Mesenchymal stem cell (in vitro differentiated cells and primary cell): ENCODE measurements around the gene C1QTNF7.

Source experiments
- DNase-seq: peaks from one replicate; pipeline ENCODE4 v3.0.0-alpha.2; 2013
- H2AFZ ChIP-seq: one replicate; pipeline ENCODE4 v1.6.1; 2013; ENCODE audit warnings: low read depth, mild to moderate bottlenecking, control low read depth, inconsistent platforms, low read length, moderate library complexity
- H2AK5ac ChIP-seq: 2 replicates; pipeline ENCODE4 v1.6.1; 2013; ENCODE audit warnings: low read length, moderate library complexity, mild to moderate bottlenecking, inconsistent platforms; ENCODE audit not compliant: severe bottlenecking
- H2BK120ac ChIP-seq: one replicate; pipeline ENCODE4 v1.6.1; 2013; ENCODE audit warnings: low read depth, mild to moderate bottlenecking, inconsistent platforms, low read length, moderate library complexity
- H2BK12ac ChIP-seq, 2 experiments: one replicate each; pipeline ENCODE4 v1.6.1; 2013; ENCODE audit warnings: inconsistent platforms in 2 of 2, low read length in 2 of 2, mild to moderate bottlenecking in 2 of 2, moderate library complexity in 2 of 2, control low read depth in 1 of 2
- H2BK15ac ChIP-seq: one replicate; pipeline ENCODE4 v1.6.1; 2013; ENCODE audit warnings: mild to moderate bottlenecking, low read depth, inconsistent platforms; ENCODE audit not compliant: poor library complexity, severe bottlenecking
- H2BK5ac ChIP-seq: 2 replicates; pipeline ENCODE4 v1.6.1; 2013; ENCODE audit warnings: low read depth, mild to moderate bottlenecking, low read length, control low read depth, inconsistent platforms; ENCODE audit not compliant: poor library complexity, severe bottlenecking
- H3K14ac ChIP-seq, 2 experiments: one replicate each; pipeline ENCODE4 v1.6.1; 2013; ENCODE audit warnings: inconsistent platforms in 2 of 2, low read length in 2 of 2, control low read depth in 1 of 2, mild to moderate bottlenecking in 1 of 2, moderate library complexity in 1 of 2
- H3K18ac ChIP-seq, 2 experiments: one replicate each; pipeline ENCODE4 v1.6.1; 2013; ENCODE audit warnings: inconsistent platforms in 2 of 2, low read length in 2 of 2, control low read depth in 1 of 2, low read depth in 1 of 2, mild to moderate bottlenecking in 1 of 2
- H3K23ac ChIP-seq, 2 experiments: one replicate each; pipeline ENCODE4 v1.6.1; 2013; ENCODE audit warnings: inconsistent platforms in 2 of 2, low read length in 2 of 2, mild to moderate bottlenecking in 2 of 2, moderate library complexity in 2 of 2, control low read depth in 1 of 2
- H3K27ac ChIP-seq: 2 replicates; pipeline ENCODE4 v1.5.1; 2013; ENCODE audit warnings: mild to moderate bottlenecking, moderate library complexity, low read length, control low read depth, inconsistent platforms; ENCODE audit not compliant: poor library complexity, severe bottlenecking
- H3K27me3 ChIP-seq, 2 experiments: 2 replicates each; pipeline versions ENCODE4 v1.6.1 to v1.7.0; 2013; ENCODE audit warnings: low read length in 2 of 2, mild to moderate bottlenecking in 2 of 2, moderate library complexity in 2 of 2, control low read depth in 1 of 2, inconsistent platforms in 1 of 2; ENCODE audit not compliant: control insufficient read depth in 1 of 2, insufficient read depth in 1 of 2
- H3K36me3 ChIP-seq, 2 experiments: 2 replicates each; pipeline versions ENCODE4 v1.6.1 to v1.7.0; 2013; ENCODE audit warnings: low read length in 2 of 2, control low read depth in 1 of 2, inconsistent platforms in 1 of 2, low read depth in 1 of 2, mild to moderate bottlenecking in 1 of 2; ENCODE audit not compliant: insufficient read depth in 2 of 2, control insufficient read depth in 1 of 2
- H3K4ac ChIP-seq, 2 experiments: one replicate each; pipeline ENCODE4 v1.6.1; 2013; ENCODE audit warnings: inconsistent platforms in 2 of 2, low read length in 2 of 2, mild to moderate bottlenecking in 2 of 2, moderate library complexity in 2 of 2, control low read depth in 1 of 2, low read depth in 1 of 2
- H3K4me1 ChIP-seq: 2 replicates; pipeline ENCODE4 v1.6.1; 2013; ENCODE audit warnings: low read depth, low read length, control low read depth; ENCODE audit not compliant: control insufficient read depth, insufficient read depth
- H3K4me2 ChIP-seq: 2 replicates; pipeline ENCODE4 v1.6.1; 2013; ENCODE audit warnings: low read length, mild to moderate bottlenecking, inconsistent platforms; ENCODE audit not compliant: poor library complexity, severe bottlenecking
- H3K4me3 ChIP-seq, 2 experiments: 2 replicates each; pipeline versions ENCODE4 v1.5.1 to v1.7.0; 2013; ENCODE audit warnings: low read length in 2 of 2, mild to moderate bottlenecking in 2 of 2, control low read depth in 1 of 2, low read depth in 1 of 2; ENCODE audit not compliant: insufficient read depth in 1 of 2
- H3K79me1 ChIP-seq: replicated peaks from 2 replicates; pipeline ENCODE4 v1.6.1; 2013; ENCODE audit warnings: mild to moderate bottlenecking, control low read depth, low read length, inconsistent platforms; ENCODE audit not compliant: poor library complexity, severe bottlenecking
- H3K9ac ChIP-seq: 2 replicates; pipeline ENCODE4 v1.7.0; 2013; ENCODE audit warnings: mild to moderate bottlenecking, low read length, moderate library complexity
- H3K9me3 ChIP-seq: 2 replicates; pipeline ENCODE4 v1.7.0; 2013; ENCODE audit warnings: mild to moderate bottlenecking, low read length; ENCODE audit not compliant: control insufficient read depth
- H4K8ac ChIP-seq: one replicate; pipeline ENCODE4 v1.6.1; 2013; ENCODE audit warnings: inconsistent platforms, mild to moderate bottlenecking, low read length, moderate library complexity
- H4K91ac ChIP-seq: one replicate; pipeline ENCODE4 v1.6.1; 2013; ENCODE audit warnings: mild to moderate bottlenecking, low read length, inconsistent platforms
- WGBS: methylation state at CpG from one replicate; pipeline ENCODE4 v1.1.7; 2013; ENCODE audit warnings: mixed read lengths; 5-methylcytosine and 5-hydroxymethylcytosine counted together

Gene C1QTNF7

GRCh38 chr4:15398732-15399131 lies 29.1 kb upstream of the C1QTNF7 start:
- H3K4me1 ChIP-seq, result peaks cover 3% of the 10 kb centered on the region
- H2BK12ac ChIP-seq, result peak overlapping the region in 1 of 2 experiments; percentile 81
- H3K4me3 ChIP-seq, result no peak overlapping the region
- no peak overlapping the region for H3K23ac ChIP-seq
- no peak overlapping the region for H3K4me2 ChIP-seq
- no peaks in the 10 kb centered on the region for H3K9me3 ChIP-seq
- WGBS, result 75% methylated on average over 4 of the region's 4 CpGs
- no peak overlapping the region for H2AFZ ChIP-seq
- DNase-seq, result no peak
- no peak overlapping the region for H3K4ac ChIP-seq
- H2BK5ac ChIP-seq, result no peak overlapping the region
- H2BK15ac ChIP-seq, result no peak overlapping the region
- H3K27ac ChIP-seq, result no peak overlapping the region
- H4K8ac ChIP-seq, result no peak overlapping the region
- H3K36me3 ChIP-seq, result no peaks in the 10 kb centered on the region
- H3K27me3 ChIP-seq, result no peaks in the 10 kb centered on the region
- peak overlapping the region in 1 of 2 experiments; percentile 27 for H3K18ac ChIP-seq
- H4K91ac ChIP-seq, result no peak overlapping the region
- H3K79me1 ChIP-seq, result no peaks in the 10 kb centered on the region
- no peak overlapping the region for H3K14ac ChIP-seq
- no peak overlapping the region for H2BK120ac ChIP-seq
- H3K9ac ChIP-seq, result no peak overlapping the region
- H2AK5ac ChIP-seq, result no peak overlapping the region

GRCh38 chr4:15400226-15400625 lies 27.6 kb upstream of the C1QTNF7 start:
- no peak for DNase-seq

GRCh38 chr4:15400981-15401671 lies 26.7 kb upstream of the C1QTNF7 start:
- H3K4me3 ChIP-seq, result peak overlapping the region in 1 of 2 experiments; percentile 19
- no peaks in the 10 kb centered on the region for H3K79me1 ChIP-seq
- no peaks in the 10 kb centered on the region for H3K27me3 ChIP-seq
- peak overlapping the region; percentile 79 to 93 for H3K18ac ChIP-seq
- H3K4me2 ChIP-seq, result no peak overlapping the region
- H3K4ac ChIP-seq, result peak overlapping the region in 1 of 2 experiments; percentile 53
- no peak overlapping the region for H3K23ac ChIP-seq
- peak; percentile 59 for DNase-seq
- no peak overlapping the region for H2AFZ ChIP-seq
- H3K36me3 ChIP-seq, result no peaks in the 10 kb centered on the region
- peaks cover 3% of the 10 kb centered on the region for H3K4me1 ChIP-seq
- H3K14ac ChIP-seq, result no peak overlapping the region
- peak overlapping the region; percentile 59 for H3K27ac ChIP-seq
- H2AK5ac ChIP-seq, result peak overlapping the region; percentile 53
- peak overlapping the region; percentile 25 for H3K9ac ChIP-seq
- peak overlapping the region; percentile 75 for H4K91ac ChIP-seq
- H3K9me3 ChIP-seq, result no peaks in the 10 kb centered on the region
- peak overlapping the region; percentile 44 to 76 for H2BK12ac ChIP-seq
- no peak overlapping the region for H2BK15ac ChIP-seq
- no peak overlapping the region for H2BK120ac ChIP-seq
- peak overlapping the region; percentile 65 for H4K8ac ChIP-seq
- WGBS, result 40% methylated on average over 7 of the region's 9 CpGs
- no peak overlapping the region for H2BK5ac ChIP-seq

More at GRCh38 chr4:15400226-15400625, 27.6 kb upstream of the C1QTNF7 start:
- Histone ChIP-seq H3K4me1 (peaks cover 3% of the 10 kb centered on the region), H3K4ac (peak overlapping the region in 1 of 2 experiments; percentile 63), H3K9ac (no peak overlapping the region), H2BK120ac (no peak overlapping the region), H3K79me1 (no peaks in the 10 kb centered on the region), H2AK5ac (no peak overlapping the region), H4K91ac (no peak overlapping the region), H2AFZ (no peak overlapping the region), H3K4me3 (no peak overlapping the region), H2BK12ac (no peak overlapping the region), H4K8ac (no peak overlapping the region), H3K23ac (no peak overlapping the region), H2BK15ac (no peak overlapping the region), H2BK5ac (no peak overlapping the region), H3K18ac (peak overlapping the region; percentile 8 to 23), H3K27me3 (no peaks in the 10 kb centered on the region), H3K27ac (peak overlapping the region; percentile 47), H3K14ac (no peak overlapping the region), H3K9me3 (no peaks in the 10 kb centered on the region), H3K36me3 (no peaks in the 10 kb centered on the region), H3K4me2 (no peak overlapping the region)
- WGBS, result 85% methylated on average over 2 of the region's 3 CpGs

GRCh38 chr4:15402146-15402545 lies 25.7 kb upstream of the C1QTNF7 start:
- no peak overlapping the region for H4K91ac ChIP-seq
- no peak overlapping the region for H3K4ac ChIP-seq
- H2AFZ ChIP-seq, result no peak overlapping the region

More at GRCh38 chr4:15402146-15402545, 25.7 kb upstream of the C1QTNF7 start:
- no peak overlapping the region for H3K4me3 ChIP-seq
- no peak overlapping the region for H3K4me2 ChIP-seq
- no peak overlapping the region for H2BK120ac ChIP-seq
- no peak overlapping the region for H2BK5ac ChIP-seq
- H3K36me3 ChIP-seq, result no peaks in the 10 kb centered on the region
- no peak overlapping the region for H4K8ac ChIP-seq
- peaks cover 3% of the 10 kb centered on the region for H3K4me1 ChIP-seq
- H2BK15ac ChIP-seq, result no peak overlapping the region
- peak overlapping the region; percentile 60 for H3K27ac ChIP-seq
- H3K9ac ChIP-seq, result peak overlapping the region; percentile 25
- H3K14ac ChIP-seq, result no peak overlapping the region
- no peak overlapping the region for H2BK12ac ChIP-seq
- H3K9me3 ChIP-seq, result no peaks in the 10 kb centered on the region
- H2AK5ac ChIP-seq, result no peak overlapping the region
- no peaks in the 10 kb centered on the region for H3K27me3 ChIP-seq
- WGBS, result 70% methylated on average over 1 of the region's 2 CpGs
- H3K23ac ChIP-seq, result no peak overlapping the region
- H3K79me1 ChIP-seq, result no peaks in the 10 kb centered on the region
- peak; percentile 35 for DNase-seq
- H3K18ac ChIP-seq, result peak overlapping the region in 1 of 2 experiments; percentile 73
